Bladder microvascular endothelial cell (primary cell): ENCODE results near the gene CDY1. TPM values are rescaled to one million over a fixed set of nuclear protein-coding genes. Genes with fewer than 3 reads are reported as not detected.

Experiments used
- total RNA-seq: library from RNA; depleted of rRNA; stranded (reverse); fragments of >200 nt; gene quantifications from 2 replicates; pipeline ENCODE4 v1.2.3, GENCODE V29; 2014

CDY1 gene
- not detected in 2 replicates for total RNA-seq

GRCh38 chrY:25621817-25622216 is at the start of gene CDY1:
CDY1 (plus strand) TSS chrY:25622117; CDS start chrY:25622443, 326 bp downstream.

